ENCODE measurements around the gene NCAM2. TPM values are rescaled to one million over a fixed set of nuclear protein-coding genes. Genes with fewer than 3 reads are reported as not detected.

The NCAM2 gene
- total RNA-seq, 1 donor from 2014 or later, result 15.9 TPM

DNA sequence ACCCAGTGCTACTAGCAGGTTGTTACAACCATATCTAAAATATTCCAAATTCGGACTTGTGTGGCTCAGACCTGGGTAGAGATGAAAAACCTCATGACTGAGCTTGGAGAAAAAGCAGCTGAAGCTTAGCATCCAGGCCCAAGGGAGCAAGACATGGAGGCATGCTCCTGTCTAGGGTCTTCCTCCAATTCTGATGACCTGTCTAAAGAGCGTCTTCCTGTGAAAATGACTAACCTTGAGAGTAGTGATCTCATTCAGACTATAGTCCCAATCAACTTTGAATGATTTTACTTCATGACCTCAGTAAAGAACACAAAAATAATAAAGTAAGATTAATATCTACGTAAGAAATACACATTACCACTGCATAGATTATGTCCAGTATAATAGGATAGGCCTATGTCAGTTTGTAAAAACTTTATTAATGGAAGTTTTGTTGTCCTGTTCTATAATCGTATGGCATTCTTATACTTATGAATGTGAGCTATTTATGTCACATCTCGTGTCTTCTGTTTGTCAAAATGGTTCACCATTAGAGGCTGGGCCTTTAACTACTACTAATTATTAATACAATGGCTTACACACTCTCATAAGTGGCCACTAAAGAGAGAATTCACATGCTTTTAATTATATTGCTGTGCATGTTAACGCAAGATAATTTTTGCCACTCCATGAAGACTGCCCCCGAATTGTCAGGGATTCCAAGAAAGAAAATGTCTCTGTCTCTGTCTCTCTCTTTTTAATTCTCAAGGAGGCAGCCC is 201.3 kb downstream of the NCAM2 start:
- H3K27ac ChIP-seq, result no peak overlapping the region
- no peak overlapping the region for H3K4me3 ChIP-seq
- DNase-seq (no peak), ATAC-seq (no peak)
- TF ChIP-seq, protein P1, sequence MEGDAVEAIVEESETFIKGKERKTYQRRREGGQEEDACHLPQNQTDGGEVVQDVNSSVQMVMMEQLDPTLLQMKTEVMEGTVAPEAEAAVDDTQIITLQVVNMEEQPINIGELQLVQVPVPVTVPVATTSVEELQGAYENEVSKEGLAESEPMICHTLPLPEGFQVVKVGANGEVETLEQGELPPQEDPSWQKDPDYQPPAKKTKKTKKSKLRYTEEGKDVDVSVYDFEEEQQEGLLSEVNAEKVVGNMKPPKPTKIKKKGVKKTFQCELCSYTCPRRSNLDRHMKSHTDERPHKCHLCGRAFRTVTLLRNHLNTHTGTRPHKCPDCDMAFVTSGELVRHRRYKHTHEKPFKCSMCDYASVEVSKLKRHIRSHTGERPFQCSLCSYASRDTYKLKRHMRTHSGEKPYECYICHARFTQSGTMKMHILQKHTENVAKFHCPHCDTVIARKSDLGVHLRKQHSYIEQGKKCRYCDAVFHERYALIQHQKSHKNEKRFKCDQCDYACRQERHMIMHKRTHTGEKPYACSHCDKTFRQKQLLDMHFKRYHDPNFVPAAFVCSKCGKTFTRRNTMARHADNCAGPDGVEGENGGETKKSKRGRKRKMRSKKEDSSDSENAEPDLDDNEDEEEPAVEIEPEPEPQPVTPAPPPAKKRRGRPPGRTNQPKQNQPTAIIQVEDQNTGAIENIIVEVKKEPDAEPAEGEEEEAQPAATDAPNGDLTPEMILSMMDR (IDR thresholded peaks at IDR 0.05), result no peak
- H3K4me1 ChIP-seq, result no peaks in the 10 kb centered on the region
- no peaks in the 10 kb centered on the region for H3K9me3 ChIP-seq
- H3K27me3 ChIP-seq, result no peaks in the 10 kb centered on the region
- no peaks in the 10 kb centered on the region for H3K36me3 ChIP-seq
- intact Hi-C loops (cut with DNase I), result no loop called here

DNA sequence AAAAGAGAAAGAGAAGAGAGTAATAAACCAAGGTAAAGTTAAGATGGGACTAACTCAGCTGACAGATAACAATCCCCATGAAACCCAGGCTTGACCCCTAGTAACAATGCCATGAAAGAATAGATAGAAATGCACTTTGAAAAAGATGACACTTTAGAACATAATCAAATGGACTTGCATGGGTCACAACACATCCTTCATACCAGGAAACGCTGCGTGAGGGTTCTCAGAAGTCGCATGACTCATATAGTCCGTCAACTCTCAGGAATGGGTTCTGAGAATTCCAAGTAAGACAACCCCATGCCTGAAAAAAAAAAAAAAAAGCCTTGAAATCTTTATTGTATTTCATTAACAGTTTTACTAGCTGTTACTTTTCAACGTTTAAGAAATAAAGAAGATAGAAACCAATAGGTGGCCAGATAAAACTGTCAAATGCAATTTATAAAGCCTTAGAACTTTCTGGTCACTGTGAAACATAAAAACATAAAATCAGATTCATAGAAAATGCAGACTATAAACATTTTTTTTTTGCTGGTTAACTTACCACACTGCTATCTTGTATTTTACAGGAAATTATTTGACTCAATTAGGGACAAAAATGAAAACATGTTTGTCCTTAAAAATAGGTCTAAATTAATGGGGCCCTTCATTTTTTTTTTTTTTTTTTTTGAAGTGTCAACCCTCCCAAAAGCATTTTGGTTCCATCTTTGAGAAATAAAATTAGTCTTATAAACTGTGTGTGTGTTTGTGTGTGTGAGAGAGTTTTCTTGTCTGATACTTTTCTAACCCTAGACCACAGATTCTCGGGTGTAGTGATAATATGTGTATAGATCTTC is 202.1 kb downstream of the NCAM2 start:
- Histone ChIP-seq H3K4me3 (peak overlapping the region; percentile 34), H3K36me3 (no peaks in the 10 kb centered on the region), H3K9me3 (no peaks in the 10 kb centered on the region), H3K27me3 (no peaks in the 10 kb centered on the region), H3K4me1 (no peaks in the 10 kb centered on the region), H3K27ac (peak overlapping the region; percentile 39)
- TF ChIP-seq, protein P1 (IDR thresholded peaks at IDR 0.05), result no peak
- DNase-seq (no peak), ATAC-seq (peak; percentile 82)
- intact Hi-C loops (cut with DNase I), result no loop called here

DNA sequence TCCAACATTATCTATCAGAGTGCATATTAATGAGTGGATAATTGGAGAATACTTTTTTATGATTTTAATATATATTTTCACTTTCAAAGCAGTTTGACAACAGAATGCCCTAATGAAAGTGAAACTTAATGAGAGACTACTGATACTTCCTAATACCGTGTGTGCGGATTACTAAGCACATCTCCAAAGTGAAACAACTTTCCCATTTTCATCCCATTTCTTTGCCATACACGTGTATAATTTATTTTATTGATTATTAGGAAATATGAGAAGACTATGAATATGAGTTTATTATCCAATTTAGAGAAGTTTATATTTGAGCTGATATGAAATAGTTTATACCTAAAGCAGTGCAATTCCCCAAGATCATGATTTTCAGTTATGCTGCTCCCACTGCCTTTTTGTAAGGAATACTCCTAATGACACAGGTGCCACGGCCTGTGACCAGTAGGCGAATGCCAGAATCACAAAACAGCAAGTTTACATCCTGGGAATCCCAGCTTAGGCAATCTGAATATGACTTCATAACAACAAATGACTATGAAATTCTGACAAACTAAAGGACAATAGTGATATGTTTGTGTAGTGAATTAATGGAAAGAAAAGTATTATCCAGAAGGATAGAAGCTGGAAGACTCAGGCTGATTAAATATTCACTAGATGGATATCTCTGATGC is 202.9 kb downstream of the NCAM2 start:
- TF ChIP-seq, protein P1 (IDR thresholded peaks at IDR 0.05), result no peak
- H3K27me3 ChIP-seq, result no peaks in the 10 kb centered on the region
- H3K4me1 ChIP-seq, result no peaks in the 10 kb centered on the region
- H3K27ac ChIP-seq, result peak overlapping the region; percentile 39
- H3K4me3 ChIP-seq, result peak overlapping the region; percentile 34
- no peak for DNase-seq
- intact Hi-C loops (cut with DNase I), result no loop called here
- ATAC-seq, result peak; percentile 23
- H3K36me3 ChIP-seq, result no peaks in the 10 kb centered on the region
- H3K9me3 ChIP-seq, result no peaks in the 10 kb centered on the region

DNA sequence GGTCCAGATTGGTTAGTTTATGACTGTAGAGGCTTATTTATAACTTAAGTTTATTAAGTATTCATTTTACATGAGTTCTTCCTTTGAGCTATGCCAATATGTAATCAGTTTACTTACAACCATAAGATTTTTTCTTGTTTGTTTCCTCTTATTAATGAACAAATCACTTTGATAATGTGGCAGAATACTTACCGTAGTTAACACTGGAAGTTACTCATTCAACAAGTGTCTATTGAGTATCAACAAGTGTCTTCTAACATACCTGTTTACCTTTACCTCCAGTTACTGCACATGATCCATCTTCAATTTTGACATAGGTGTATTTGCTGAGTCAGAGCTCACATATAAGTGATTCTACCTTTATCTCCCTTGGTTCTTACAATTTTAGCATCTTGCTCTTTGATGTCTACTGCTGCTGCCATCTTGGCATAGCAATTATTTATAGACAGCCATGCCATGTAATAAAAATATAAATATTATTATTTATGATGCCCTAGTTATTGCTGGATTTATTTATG is 205.7 kb downstream of the NCAM2 start:
- Histone ChIP-seq H3K9me3 (no peaks in the 10 kb centered on the region), H3K4me1 (no peaks in the 10 kb centered on the region), H3K27me3 (no peaks in the 10 kb centered on the region), H3K36me3 (no peaks in the 10 kb centered on the region), H3K4me3 (no peak overlapping the region), H3K27ac (no peak overlapping the region)
- intact Hi-C loops (cut with DNase I), result no loop called here
- no peak for ATAC-seq
- DNase-seq, result no peak
- TF ChIP-seq, protein P1 (IDR thresholded peaks at IDR 0.05), result no peak

DNA sequence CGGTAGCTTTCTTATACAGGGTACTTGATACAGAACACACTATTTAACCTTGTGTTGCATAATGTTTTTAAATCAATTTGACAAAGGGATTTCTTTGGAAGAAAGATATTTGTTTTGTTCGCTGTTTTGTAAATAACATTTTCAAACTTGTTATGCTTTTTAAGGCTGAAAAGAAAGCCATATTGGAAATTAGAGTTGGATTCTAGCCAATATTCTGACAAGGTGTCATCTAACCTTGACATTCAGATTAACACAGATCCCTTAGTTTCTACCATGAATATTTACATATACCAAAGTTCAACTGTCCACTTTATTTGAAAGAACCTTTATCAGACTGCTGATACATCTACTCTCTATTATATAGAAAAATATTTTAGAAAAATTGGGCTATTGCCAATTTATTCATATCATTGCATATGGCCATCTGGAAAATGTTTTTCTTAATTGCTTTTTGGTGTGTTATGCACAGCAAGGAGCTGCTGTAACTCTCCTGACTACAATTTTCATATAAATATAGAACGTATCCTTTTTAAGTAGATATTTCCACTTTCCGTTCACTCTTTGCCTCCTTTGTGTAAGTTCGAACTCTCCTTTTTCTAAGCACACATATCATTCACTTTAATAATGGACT is 206.3 kb downstream of the NCAM2 start:
- H3K4me3 ChIP-seq, result no peak overlapping the region
- H3K27me3 ChIP-seq, result no peaks in the 10 kb centered on the region
- ATAC-seq, result no peak
- no peaks in the 10 kb centered on the region for H3K9me3 ChIP-seq
- intact Hi-C loops (cut with DNase I), result no loop called here
- DNase-seq, result no peak
- TF ChIP-seq, protein P1 (IDR thresholded peaks at IDR 0.05), result no peak
- no peaks in the 10 kb centered on the region for H3K36me3 ChIP-seq
- no peaks in the 10 kb centered on the region for H3K4me1 ChIP-seq
- no peak overlapping the region for H3K27ac ChIP-seq
